Transverse colon (tissue), 4 donors: ENCODE data around the gene NLGN1. TPM values are rescaled to one million over a fixed set of nuclear protein-coding genes. Genes with fewer than 3 reads are reported as not detected.

Experiments
- DNase-seq: peaks from one replicate; pipeline ENCODE4 v3.0.0-alpha.2; 2019
- H3K27ac ChIP-seq, 4 donors: fragments of 200-600 bp; sonication (generic); 2 replicates each; pipeline ENCODE4 v1.5.1; 2016 to 2018; ENCODE audit warnings: inconsistent platforms in 4 of 4
- H3K27me3 ChIP-seq: fragments of 200-600 bp; sonication (generic); 2 replicates; pipeline ENCODE4 v1.5.1; 2017; ENCODE audit warnings: inconsistent platforms
- H3K36me3 ChIP-seq, 4 donors: fragments of 200-600 bp; sonication (generic); 2 replicates each; pipeline ENCODE4 v1.5.1; 2017 to 2019; ENCODE audit warnings: inconsistent platforms in 4 of 4
- H3K4me1 ChIP-seq, 4 donors: fragments of 200-600 bp; sonication (generic); 2 replicates each; pipeline ENCODE4 v1.5.1; 2017 to 2020; ENCODE audit warnings: inconsistent platforms in 4 of 4
- H3K4me3 ChIP-seq, 4 donors: fragments of 200-600 bp; sonication (generic); 1 replicate in 1 of 4; 2 replicates in 3 of 4; pipeline versions ENCODE4 v1.5.1 to v1.6.1; 2017 to 2019; ENCODE audit warnings: inconsistent platforms in 4 of 4
- H3K9me3 ChIP-seq, 2 donors: fragments of 200-600 bp; sonication (generic); 2 replicates each; pipeline ENCODE4 v1.5.1; 2017 to 2019; ENCODE audit warnings: inconsistent platforms in 2 of 2
- CTCF ChIP-seq, 5 experiments: fragments of 200-600 bp in 3 of 5; fragments of 450-650 bp in 2 of 5; sonication (generic) in 3 of 5; IDR thresholded peaks; 1 replicate in 2 of 5; 2 replicates in 3 of 5; pipeline ENCODE4 v1.5.1; 2016 to 2017; ENCODE audit warnings: antibody characterized with exemption in 5 of 5, inconsistent platforms in 3 of 5, mild to moderate bottlenecking in 2 of 5, moderate library complexity in 1 of 5
- EP300 ChIP-seq: sonication (generic); formaldehyde crosslinking; IDR thresholded peaks from one replicate; pipeline ENCODE4 v1.6.1; 2017; ENCODE audit warnings: antibody characterized with exemption, low read depth
- POLR2A ChIP-seq: fragments of 450-650 bp; IDR thresholded peaks from one replicate; pipeline ENCODE4 v1.6.1; 2016; ENCODE audit warnings: antibody characterized with exemption, mild to moderate bottlenecking, moderate library complexity
- POLR2AphosphoS5 ChIP-seq, 3 donors: sonication (generic); formaldehyde crosslinking; IDR thresholded peaks; one replicate each; pipeline ENCODE4 v1.6.1; 2016; ENCODE audit warnings: antibody characterized with exemption in 3 of 3
- WGBS, 2 donors: methylation state at CpG; one replicate each; pipeline ENCODE4 v1.1.5; 2018; ENCODE audit warnings: low coverage in 1 of 2; 5-methylcytosine and 5-hydroxymethylcytosine counted together
- in situ Hi-C, 4 donors: fragments of 200-750 bp; cut with MboI; loops; one replicate each; pipeline versions ENCODE4 v1.15.0 to v1.15.1; 2017; ENCODE audit warnings: low sequenced_read_pairs in 3 of 4, low pct_ligation_motif_present in 1 of 4, low pct_unique_long_range_greater_than_20kb in 1 of 4
- intact Hi-C: fragments of 100-400 bp; cut with DNase I; formaldehyde crosslinking; loops from one replicate; pipeline ENCODE4 v1.15.1; 2023; ENCODE audit warnings: low total_unique reads
- total RNA-seq, 4 donors: library from RNA; depleted of rRNA; stranded (reverse); fragments of >200 nt; gene quantifications; one replicate each; pipeline ENCODE4 v1.1.0, GENCODE V29; 2016

NLGN1 gene
- total RNA-seq, 4 donors from 2014 or later, result 0.40 to 5.2 (median 1.9) TPM; not detected in 1

- DNase-seq, result no peak
- no peaks in the 10 kb centered on the region for H3K4me1 ChIP-seq
- H3K36me3 ChIP-seq, result no peaks in the 10 kb centered on the region
- WGBS, 2 donors, result 73 to 80% methylated on average over 4 of the region's 4 CpGs
- no peak for TF ChIP-seq CTCF (IDR thresholded peaks at IDR 0.05)
- no peak for TF ChIP-seq POLR2A
- no peak for TF ChIP-seq EP300
- TF ChIP-seq POLR2AphosphoS5 (IDR thresholded peaks at IDR 0.05), result no peak
- no peaks in the 10 kb centered on the region for H3K27me3 ChIP-seq
- no peaks in the 10 kb centered on the region for H3K9me3 ChIP-seq
- no peak overlapping the region for H3K27ac ChIP-seq
- intact Hi-C loops, result no loop called here
- H3K4me3 ChIP-seq, result no peak overlapping the region
- in situ Hi-C loops, result no loop called here
Observed at GRCh38 chr3:173510565-173510964, 113.0 kb downstream of the NLGN1 start.

- Histone ChIP-seq H3K36me3 (no peaks in the 10 kb centered on the region), H3K4me1 (no peaks in the 10 kb centered on the region), H3K27ac (no peak overlapping the region), H3K9me3 (no peaks in the 10 kb centered on the region), H3K4me3 (no peak overlapping the region), H3K27me3 (no peaks in the 10 kb centered on the region)
- in situ Hi-C loops, result no loop called here
- no peak for DNase-seq
- WGBS, 2 donors, result 60 to 68% methylated on average over 1 of the region's 1 CpG
- intact Hi-C loops, result no loop called here
- TF ChIP-seq CTCF (IDR thresholded peaks at IDR 0.05), result no peak
- no peak for TF ChIP-seq POLR2AphosphoS5 (IDR thresholded peaks at IDR 0.05)
- no peak for TF ChIP-seq EP300
Observed at GRCh38 chr3:173513123-173513522, 115.6 kb downstream of the NLGN1 start.

GRCh38 chr3:173529062-173529711 is 131.6 kb downstream of the NLGN1 start:
- TF ChIP-seq CTCF (IDR thresholded peaks at IDR 0.05), result peak in 4 of 5 experiments; percentile 9 to 38 (median 23)
- TF ChIP-seq POLR2A, result no peak
- no peak for TF ChIP-seq POLR2AphosphoS5 (IDR thresholded peaks at IDR 0.05)
- TF ChIP-seq EP300, result no peak
- H3K27ac ChIP-seq, result no peak overlapping the region
- in situ Hi-C loops, result loop anchor here in 1 of 4 donors (25.0 kb wide), 1 partner anchor 92 kb away; no protein-coding TSS in a partner anchor
- 43% methylated on average over 8 of the region's 8 CpGs; no CpG with 5 or more reads in 1 of the 2 donors for whole genome bisulfite sequencing, 2 donors
- no peak for DNase-seq
- no peaks in the 10 kb centered on the region for H3K36me3 ChIP-seq
- intact Hi-C loops, result no loop called here
- H3K4me1 ChIP-seq, result no peaks in the 10 kb centered on the region
- no peaks in the 10 kb centered on the region for H3K27me3 ChIP-seq
- no peak overlapping the region for H3K4me3 ChIP-seq
- no peaks in the 10 kb centered on the region for H3K9me3 ChIP-seq

- no peak for TF ChIP-seq CTCF (IDR thresholded peaks at IDR 0.05)
- TF ChIP-seq POLR2AphosphoS5 (IDR thresholded peaks at IDR 0.05), result no peak
- no peak for TF ChIP-seq EP300
- TF ChIP-seq POLR2A, result no peak
- intact Hi-C loops, result no loop called here
Observed at GRCh38 chr3:173531602-173532001, 134.1 kb downstream of the NLGN1 start.

More at GRCh38 chr3:173531602-173532001, 134.1 kb downstream of the NLGN1 start:
- DNase-seq, result no peak
- H3K9me3 ChIP-seq, result no peaks in the 10 kb centered on the region
- no peaks in the 10 kb centered on the region for H3K27me3 ChIP-seq
- no peak overlapping the region for H3K27ac ChIP-seq
- 80 to 87% methylated on average over 1 of the region's 1 CpG for WGBS, 2 donors
- no peaks in the 10 kb centered on the region for H3K4me1 ChIP-seq
- no peaks in the 10 kb centered on the region for H3K36me3 ChIP-seq
- in situ Hi-C loops, result loop anchor here in 1 of 4 donors (25.0 kb wide), 1 partner anchor 94 kb away; no protein-coding TSS in a partner anchor
- no peak overlapping the region for H3K4me3 ChIP-seq
